ENCODE results near the gene TDRKH.

Gene TDRKH

GRCh38 chr1:151834239-151834638, 43.9 kb upstream of the TDRKH start:
- Histone ChIP-seq H4K20me1 (peaks cover 0 to 32% (median 19%) of the 10 kb centered on the region in 11 experiments; a peak in 14 of 22 replicates), H3K36me3 (no peaks in the 10 kb centered on the region), H3K4me3 (peak overlapping the region in 1 of 10 experiments; percentile 9; a peak in 1 of 20 replicates), H3K27me3 (peaks cover 23 to 36% (median 33%) of the 10 kb centered on the region in 11 experiments), H3K27ac (peak overlapping the region in 2 of 11 experiments; percentile 27 to 43; a peak in 2 of 22 replicates), H3K9ac (peak overlapping the region in 3 of 11 experiments; percentile 10 to 20 (median 19); a peak in 4 of 22 replicates), H3K4me2 (peak overlapping the region; percentile 68 to 100 (median 87)), H3K9me3 (replicated peaks in 1 of 11) (no peaks in the 10 kb centered on the region), H3K4me1 (peaks cover 87 to 100% (median 97%) of the 10 kb centered on the region in 10 experiments)
- no peak for TF ChIP-seq Cebpa-rat (IDR thresholded peaks at IDR 0.05)

- Histone ChIP-seq H3K4me1 (peaks cover 87 to 100% (median 97%) of the 10 kb centered on the region in 10 experiments), H4K20me1 (peaks cover 0 to 27% (median 14%) of the 10 kb centered on the region in 11 experiments; a peak in 13 of 22 replicates), H3K36me3 (no peaks in the 10 kb centered on the region), H3K27me3 (peaks cover 14 to 27% (median 24%) of the 10 kb centered on the region in 11 experiments), H3K9ac (0 out of 22 replicates have a peak overlapping the region, but pooled peaks of 3 of the 11 experiments have one; percentile 10 to 20 (median 19)), H3K4me2 (peak overlapping the region; percentile 73 to 100 (median 96)), H3K4me3 (peak overlapping the region in 1 of 10 experiments; percentile 9; a peak in 1 of 20 replicates), H3K9me3 (replicated peaks in 1 of 11) (no peaks in the 10 kb centered on the region), H3K27ac (peak overlapping the region in 2 of 11 experiments; percentile 27 to 43; a peak in 1 of 22 replicates)
- TF ChIP-seq Cebpa-rat (IDR thresholded peaks at IDR 0.05): no peak
Observed at GRCh38 chr1:151833172-151833900, 43.0 kb upstream of the TDRKH start.

GRCh38 chr1:151832318-151832980, 42.1 kb upstream of the TDRKH start:
- TF ChIP-seq Cebpa-rat (IDR thresholded peaks at IDR 0.05): no peak
- peaks cover 87 to 100% (median 97%) of the 10 kb centered on the region in 10 experiments for H3K4me1 ChIP-seq
- no peaks in the 10 kb centered on the region for H3K36me3 ChIP-seq
- no peaks in the 10 kb centered on the region for H3K9me3 ChIP-seq (replicated peaks in 1 of 11)
- peaks cover 0 to 20% (median 5%) of the 10 kb centered on the region in 11 experiments; a peak in 12 of 22 replicates for H4K20me1 ChIP-seq
- peak overlapping the region; percentile 43 to 100 (median 96) for H3K4me2 ChIP-seq
- H3K27me3 ChIP-seq: peaks cover 5 to 18% (median 15%) of the 10 kb centered on the region in 11 experiments
- H3K27ac ChIP-seq: no peak overlapping the region
- H3K4me3 ChIP-seq: no peak overlapping the region
- no peak overlapping the region; a peak in 2 of 22 replicates for H3K9ac ChIP-seq

GRCh38 chr1:151831605-151832004, 41.3 kb upstream of the TDRKH start, which contains the start of gene RORC:
TSS of gene RORC (minus strand) at chr1:151831802. CDS start at chr1:151831764, 38 bp downstream.
- Histone ChIP-seq H3K36me3 (no peaks in the 10 kb centered on the region), H4K20me1 (peaks cover 0 to 12% (median 0%) of the 10 kb centered on the region in 11 experiments; a peak in 4 of 22 replicates), H3K27me3 (peaks cover 0 to 10% (median 7%) of the 10 kb centered on the region in 11 experiments; a peak in 18 of 22 replicates), H3K9me3 (replicated peaks in 1 of 11) (no peaks in the 10 kb centered on the region), H3K9ac (peak within 1 kb of the TSS in 1 of 11 experiments; percentile 19; a peak in 2 of 22 replicates), H3K27ac (no peak within 1 kb of the TSS), H3K4me1 (peaks cover 84 to 100% (median 96%) of the 10 kb centered on the region in 10 experiments), H3K4me3 (no peak within 1 kb of the TSS), H3K4me2 (peak within 1 kb of the TSS; percentile 65 to 100 (median 97))
- no peak for TF ChIP-seq Cebpa-rat (IDR thresholded peaks at IDR 0.05)

- Histone ChIP-seq H4K20me1 (peaks cover 0 to 12% (median 0%) of the 10 kb centered on the region in 11 experiments; a peak in 4 of 22 replicates), H3K9me3 (replicated peaks in 1 of 11) (no peaks in the 10 kb centered on the region), H3K4me3 (no peak overlapping the region), H3K4me1 (peaks cover 82 to 100% (median 95%) of the 10 kb centered on the region in 10 experiments), H3K27ac (no peak overlapping the region), H3K4me2 (peak overlapping the region; percentile 44 to 100 (median 97); a peak in 21 of 22 replicates), H3K27me3 (peaks cover 0 to 7% (median 4%) of the 10 kb centered on the region in 11 experiments; a peak in 9 of 22 replicates), H3K9ac (no peak overlapping the region), H3K36me3 (no peaks in the 10 kb centered on the region)
- no peak for TF ChIP-seq Cebpa-rat (IDR thresholded peaks at IDR 0.05)
Observed at GRCh38 chr1:151831256-151831591, 40.9 kb upstream of the TDRKH start.

- peak overlapping the region in 4 of 11 experiments; percentile 40 to 67 (median 56); a peak in 3 of 22 replicates for H3K9ac ChIP-seq
- peaks cover 0 to 12% (median 0%) of the 10 kb centered on the region in 11 experiments; a peak in 4 of 22 replicates for H4K20me1 ChIP-seq
- H3K4me3 ChIP-seq: no peak overlapping the region
- no peaks in the 10 kb centered on the region for H3K36me3 ChIP-seq
- no peak for TF ChIP-seq Cebpa-rat (IDR thresholded peaks at IDR 0.05)
- peaks cover 83 to 100% (median 99%) of the 10 kb centered on the region in 10 experiments for H3K4me1 ChIP-seq
- H3K27ac ChIP-seq: peak overlapping the region in 6 of 11 experiments; percentile 1 to 78 (median 63); a peak in 10 of 22 replicates
- H3K4me2 ChIP-seq: peak overlapping the region; percentile 37 to 100 (median 97); a peak in 21 of 22 replicates
- H3K9me3 ChIP-seq (replicated peaks in 1 of 11): no peaks in the 10 kb centered on the region
- H3K27me3 ChIP-seq: no peaks in the 10 kb centered on the region
Observed at GRCh38 chr1:151830055-151830454, 39.8 kb upstream of the TDRKH start.

- Histone ChIP-seq H3K4me3 (peak overlapping the region in 2 of 10 experiments; percentile 29 to 40; a peak in 1 of 20 replicates), H3K36me3 (no peaks in the 10 kb centered on the region), H3K4me2 (peak overlapping the region; percentile 92 to 100 (median 97)), H3K27me3 (no peaks in the 10 kb centered on the region), H4K20me1 (peaks cover 0 to 12% (median 0%) of the 10 kb centered on the region in 11 experiments; a peak in 4 of 22 replicates), H3K27ac (peak overlapping the region in 8 of 11 experiments; percentile 43 to 78 (median 62); a peak in 15 of 22 replicates), H3K9me3 (replicated peaks in 1 of 11) (no peaks in the 10 kb centered on the region), H3K4me1 (peaks cover 77 to 100% (median 100%) of the 10 kb centered on the region in 10 experiments), H3K9ac (peak overlapping the region in 8 of 11 experiments; percentile 8 to 70 (median 52); a peak in 10 of 22 replicates)
- TF ChIP-seq Cebpa-rat (IDR thresholded peaks at IDR 0.05): no peak
Observed at GRCh38 chr1:151829352-151830046, 39.2 kb upstream of the TDRKH start.

- Histone ChIP-seq H3K4me3 (peak overlapping the region in 5 of 10 experiments; percentile 29 to 47 (median 38); a peak in 6 of 20 replicates), H3K9ac (peak overlapping the region in 7 of 11 experiments; percentile 40 to 70 (median 60); a peak in 12 of 22 replicates), H3K27ac (peak overlapping the region in 8 of 11 experiments; percentile 43 to 78 (median 62); a peak in 17 of 22 replicates), H3K27me3 (no peaks in the 10 kb centered on the region), H3K36me3 (no peaks in the 10 kb centered on the region), H4K20me1 (peaks cover 0 to 12% (median 0%) of the 10 kb centered on the region in 11 experiments; a peak in 4 of 22 replicates), H3K4me1 (peaks cover 71 to 100% (median 98%) of the 10 kb centered on the region in 10 experiments), H3K9me3 (replicated peaks in 1 of 11) (no peaks in the 10 kb centered on the region), H3K4me2 (peak overlapping the region; percentile 92 to 100 (median 97))
- no peak for TF ChIP-seq Cebpa-rat (IDR thresholded peaks at IDR 0.05)
Observed at GRCh38 chr1:151828921-151829320, 38.6 kb upstream of the TDRKH start.

All from BLaER1 treated with 17β-estradiol and CSF1 and Interleukin-3, amounts not matched to agents 10 nM and 100 nM (cell line).